Neural cell (in vitro differentiated cells): ENCODE measurements around the gene ACVR1B. TPM values are rescaled to one million over a fixed set of nuclear protein-coding genes. Genes with fewer than 3 reads are reported as not detected.

Source experiments
- H2AFZ ChIP-seq: fragments of 200-600, 300-800 bp; sonication (generic), shearing (Covaris generic); 2 replicates; pipeline ENCODE4 v1.6.0; 2014; ENCODE audit warnings: low read depth, mild to moderate bottlenecking, antibody characterized with exemption, low read length, moderate library complexity
- H3F3A ChIP-seq: fragments of 200-600 bp; shearing (Covaris generic); 2 replicates; pipeline ENCODE4 v1.6.1; 2016; ENCODE audit warnings: mild to moderate bottlenecking, moderate library complexity, mixed read lengths, antibody characterized with exemption, low read length; ENCODE audit not compliant: insufficient read depth, poor library complexity, severe bottlenecking
- H3K27ac ChIP-seq: fragments of 200-600, 300-800 bp; sonication (generic), shearing (Covaris generic); 2 replicates; pipeline ENCODE4 v1.5.1; 2014; ENCODE audit warnings: mild to moderate bottlenecking, low read length, moderate library complexity
- H3K27me3 ChIP-seq: fragments of 300-800, 200-600 bp; sonication (generic), shearing (Covaris generic); 2 replicates; pipeline ENCODE4 v1.6.0; 2014; ENCODE audit warnings: mild to moderate bottlenecking, low read depth, low read length, moderate library complexity; ENCODE audit not compliant: insufficient read depth
- H3K36me3 ChIP-seq: fragments of 300-800, 200-600 bp; sonication (generic), shearing (Covaris generic); 2 replicates; pipeline ENCODE4 v1.5.1; 2014; ENCODE audit warnings: mild to moderate bottlenecking, antibody characterized with exemption, low read length, moderate library complexity; ENCODE audit not compliant: insufficient read depth
- H3K4me2 ChIP-seq: fragments of 300-800, 200-600 bp; sonication (generic), shearing (Covaris generic); 2 replicates; pipeline ENCODE4 v1.6.0; 2014; ENCODE audit warnings: mild to moderate bottlenecking, low read length
- H3K4me3 ChIP-seq: fragments of 300-800, 200-600 bp; sonication (generic), shearing (Covaris generic); 2 replicates; pipeline ENCODE4 v1.5.1; 2014; ENCODE audit warnings: mild to moderate bottlenecking, low read length, moderate library complexity
- H3K79me2 ChIP-seq: fragments of 200-600 bp; shearing (Covaris generic); replicated peaks from 2 replicates; pipeline ENCODE4 v1.6.0; 2014; ENCODE audit warnings: mild to moderate bottlenecking, low read length, moderate library complexity; ENCODE audit not compliant: insufficient read depth
- H3K9ac ChIP-seq: fragments of 300-800, 200-600 bp; sonication (generic), shearing (Covaris generic); 2 replicates; pipeline ENCODE4 v1.6.1; 2016; ENCODE audit warnings: mild to moderate bottlenecking, low read length, mixed read lengths
- H3K9me2 ChIP-seq: fragments of 200-600 bp; shearing (Covaris generic); 2 replicates; pipeline ENCODE4 v1.6.1; 2016; ENCODE audit warnings: mild to moderate bottlenecking, low read length, mixed read lengths; ENCODE audit not compliant: insufficient read depth
- H3K9me3 ChIP-seq: fragments of 200-600, 300-800 bp; sonication (generic), shearing (Covaris generic); 2 replicates; pipeline ENCODE4 v1.6.1; 2016; ENCODE audit warnings: mild to moderate bottlenecking, mixed run types, low read length, moderate library complexity, mixed read lengths
- H4K20me1 ChIP-seq: fragments of 200-600 bp; shearing (Covaris generic); 2 replicates; pipeline ENCODE4 v1.6.1; 2016; ENCODE audit warnings: mild to moderate bottlenecking, mixed run types; ENCODE audit not compliant: insufficient read depth
- EP300 ChIP-seq: fragments of 450-650 bp; conservative IDR thresholded peaks from 2 replicates; pipeline ENCODE4 v1.6.1; 2014; ENCODE audit warnings: antibody characterized with exemption, mild to moderate bottlenecking, moderate library complexity; ENCODE audit not compliant: poor library complexity, severe bottlenecking
- EZH2 ChIP-seq: fragments of 200-600, 300-800 bp; shearing (Covaris generic), sonication (generic); IDR thresholded peaks from 2 replicates; pipeline ENCODE4 v1.6.1; 2014; ENCODE audit warnings: antibody characterized with exemption, low read length, borderline replicate concordance, mild to moderate bottlenecking; ENCODE audit not compliant: insufficient read depth, poor library complexity, severe bottlenecking
- MXI1 ChIP-seq: fragments of 450-650 bp; conservative IDR thresholded peaks from 2 replicates; pipeline ENCODE4 v1.6.1; 2014; ENCODE audit warnings: antibody characterized with exemption, mild to moderate bottlenecking; ENCODE audit not compliant: poor library complexity, severe bottlenecking
- POLR2AphosphoS5 ChIP-seq: IDR thresholded peaks from 2 replicates; pipeline ENCODE4 v1.6.1; 2012
- RAD21 ChIP-seq: fragments of 450-650 bp; conservative IDR thresholded peaks from 2 replicates; pipeline ENCODE4 v1.6.1; 2014; ENCODE audit warnings: antibody characterized with exemption, mild to moderate bottlenecking, moderate library complexity
- SMC3 ChIP-seq: fragments of 450-650 bp; conservative IDR thresholded peaks from 2 replicates; pipeline ENCODE4 v1.6.1; 2014; ENCODE audit warnings: antibody characterized with exemption, mild to moderate bottlenecking, moderate library complexity; ENCODE audit not compliant: poor library complexity
- TAF1 ChIP-seq: IDR thresholded peaks from 2 replicates; pipeline ENCODE4 v1.6.1; 2012; ENCODE audit warnings: low read depth
- polyA plus RNA-seq: library from polyadenylated mRNA; depleted of rRNA; stranded (reverse); fragments of >200 nt; gene quantifications from 2 replicates; pipeline ENCODE4 v1.2.3, GENCODE V29; 2014
- TF ChIP-seq, protein P1 (sequence below): fragments of 450-650 bp; IDR thresholded peaks from 2 replicates; pipeline ENCODE4 v1.5.1; 2014; ENCODE audit warnings: antibody characterized with exemption, mild to moderate bottlenecking, moderate library complexity; ENCODE audit not compliant: poor library complexity, severe bottlenecking
- TF ChIP-seq, protein P2 (sequence below): IDR thresholded peaks from 2 replicates; pipeline ENCODE4 v1.6.1; 2012; ENCODE audit warnings: borderline replicate concordance

Gene ACVR1B
- polyA plus RNA-seq, 1 donor from 2014 or later = 47.2 TPM

DNA sequence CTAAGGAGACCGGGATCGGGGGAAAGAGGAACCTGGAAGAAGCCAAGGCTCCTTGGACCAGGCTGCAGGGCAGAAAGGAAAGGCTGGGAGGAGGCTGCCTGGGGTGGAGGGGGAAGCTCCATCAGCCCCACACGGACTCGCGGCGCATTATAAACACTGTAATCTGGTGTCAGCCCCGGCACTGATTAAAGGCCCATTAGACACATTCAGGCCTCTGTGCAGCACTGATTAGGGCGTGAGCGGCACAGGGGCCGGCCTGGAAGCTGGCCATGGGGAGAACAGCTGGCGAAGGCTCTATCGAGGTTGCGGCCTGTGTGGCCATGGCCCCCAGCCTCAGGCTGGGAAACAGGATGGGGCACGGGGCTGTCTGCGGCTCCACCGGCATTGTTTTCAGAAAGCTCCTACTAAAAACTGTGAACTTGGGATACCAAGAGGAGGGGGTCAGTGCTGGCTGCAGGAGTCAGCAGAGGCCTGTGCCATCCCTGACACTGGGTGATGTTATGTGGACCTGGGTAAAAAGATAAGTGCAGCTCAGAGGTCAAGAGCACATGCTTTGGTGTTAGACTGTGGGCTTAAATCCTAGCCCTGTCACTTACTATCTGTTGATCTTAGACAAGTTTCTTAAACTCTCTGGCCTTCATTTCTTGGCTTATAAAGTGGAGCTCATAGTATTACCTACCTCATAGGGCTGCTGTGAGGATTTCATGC, 33.6 kb upstream of the ACVR1B start:
- Histone ChIP-seq H3K36me3 (no peaks in the 10 kb centered on the region), H3K9ac (no peak overlapping the region), H3K9me3 (no peaks in the 10 kb centered on the region), H3K9me2 (no peaks in the 10 kb centered on the region), H3K27ac (no peak overlapping the region), H3K4me2 (no peak overlapping the region), H3K4me3 (no peak overlapping the region), H3K79me2 (no peaks in the 10 kb centered on the region), H3F3A (no peaks in the 10 kb centered on the region), H2AFZ (no peak overlapping the region), H3K27me3 (no peaks in the 10 kb centered on the region), H4K20me1 (no peaks in the 10 kb centered on the region)
- TF ChIP-seq SMC3 (no peak), EZH2 (no peak), RAD21 (no peak)
- TF ChIP-seq, protein P1, sequence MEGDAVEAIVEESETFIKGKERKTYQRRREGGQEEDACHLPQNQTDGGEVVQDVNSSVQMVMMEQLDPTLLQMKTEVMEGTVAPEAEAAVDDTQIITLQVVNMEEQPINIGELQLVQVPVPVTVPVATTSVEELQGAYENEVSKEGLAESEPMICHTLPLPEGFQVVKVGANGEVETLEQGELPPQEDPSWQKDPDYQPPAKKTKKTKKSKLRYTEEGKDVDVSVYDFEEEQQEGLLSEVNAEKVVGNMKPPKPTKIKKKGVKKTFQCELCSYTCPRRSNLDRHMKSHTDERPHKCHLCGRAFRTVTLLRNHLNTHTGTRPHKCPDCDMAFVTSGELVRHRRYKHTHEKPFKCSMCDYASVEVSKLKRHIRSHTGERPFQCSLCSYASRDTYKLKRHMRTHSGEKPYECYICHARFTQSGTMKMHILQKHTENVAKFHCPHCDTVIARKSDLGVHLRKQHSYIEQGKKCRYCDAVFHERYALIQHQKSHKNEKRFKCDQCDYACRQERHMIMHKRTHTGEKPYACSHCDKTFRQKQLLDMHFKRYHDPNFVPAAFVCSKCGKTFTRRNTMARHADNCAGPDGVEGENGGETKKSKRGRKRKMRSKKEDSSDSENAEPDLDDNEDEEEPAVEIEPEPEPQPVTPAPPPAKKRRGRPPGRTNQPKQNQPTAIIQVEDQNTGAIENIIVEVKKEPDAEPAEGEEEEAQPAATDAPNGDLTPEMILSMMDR = no peak

DNA sequence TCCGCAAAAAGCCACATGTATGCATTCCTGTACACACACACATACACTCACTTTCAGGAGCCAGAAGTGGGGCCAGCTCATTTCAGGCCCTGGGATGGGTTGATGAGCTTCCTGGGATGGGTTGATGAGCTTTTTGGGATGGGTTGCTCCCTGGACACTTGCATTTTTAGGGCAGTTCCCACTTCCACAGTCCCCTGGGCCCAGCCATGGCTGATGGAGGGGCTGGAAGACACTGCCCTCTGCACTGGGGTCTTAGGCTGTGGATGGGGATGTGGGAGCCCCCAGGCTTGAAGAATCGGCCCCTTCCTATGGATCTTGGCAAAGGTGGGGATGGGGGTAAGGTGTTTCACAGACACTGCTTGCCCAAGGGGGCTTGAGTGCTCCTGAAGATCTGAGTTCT, 31.5 kb upstream of the ACVR1B start:
- no peaks in the 10 kb centered on the region for H3K27me3 ChIP-seq
- H3F3A ChIP-seq = no peaks in the 10 kb centered on the region
- no peaks in the 10 kb centered on the region for H3K9me2 ChIP-seq
- no peak overlapping the region for H3K27ac ChIP-seq
- H3K36me3 ChIP-seq = no peaks in the 10 kb centered on the region
- H3K4me2 ChIP-seq = no peak overlapping the region
- H3K4me3 ChIP-seq = no peak overlapping the region
- no peaks in the 10 kb centered on the region for H4K20me1 ChIP-seq
- H2AFZ ChIP-seq = no peak overlapping the region
- no peaks in the 10 kb centered on the region for H3K9me3 ChIP-seq
- TF ChIP-seq RAD21 = no peak
- TF ChIP-seq SMC3 = no peak
- no peak for TF ChIP-seq EZH2
- TF ChIP-seq, protein P2, sequence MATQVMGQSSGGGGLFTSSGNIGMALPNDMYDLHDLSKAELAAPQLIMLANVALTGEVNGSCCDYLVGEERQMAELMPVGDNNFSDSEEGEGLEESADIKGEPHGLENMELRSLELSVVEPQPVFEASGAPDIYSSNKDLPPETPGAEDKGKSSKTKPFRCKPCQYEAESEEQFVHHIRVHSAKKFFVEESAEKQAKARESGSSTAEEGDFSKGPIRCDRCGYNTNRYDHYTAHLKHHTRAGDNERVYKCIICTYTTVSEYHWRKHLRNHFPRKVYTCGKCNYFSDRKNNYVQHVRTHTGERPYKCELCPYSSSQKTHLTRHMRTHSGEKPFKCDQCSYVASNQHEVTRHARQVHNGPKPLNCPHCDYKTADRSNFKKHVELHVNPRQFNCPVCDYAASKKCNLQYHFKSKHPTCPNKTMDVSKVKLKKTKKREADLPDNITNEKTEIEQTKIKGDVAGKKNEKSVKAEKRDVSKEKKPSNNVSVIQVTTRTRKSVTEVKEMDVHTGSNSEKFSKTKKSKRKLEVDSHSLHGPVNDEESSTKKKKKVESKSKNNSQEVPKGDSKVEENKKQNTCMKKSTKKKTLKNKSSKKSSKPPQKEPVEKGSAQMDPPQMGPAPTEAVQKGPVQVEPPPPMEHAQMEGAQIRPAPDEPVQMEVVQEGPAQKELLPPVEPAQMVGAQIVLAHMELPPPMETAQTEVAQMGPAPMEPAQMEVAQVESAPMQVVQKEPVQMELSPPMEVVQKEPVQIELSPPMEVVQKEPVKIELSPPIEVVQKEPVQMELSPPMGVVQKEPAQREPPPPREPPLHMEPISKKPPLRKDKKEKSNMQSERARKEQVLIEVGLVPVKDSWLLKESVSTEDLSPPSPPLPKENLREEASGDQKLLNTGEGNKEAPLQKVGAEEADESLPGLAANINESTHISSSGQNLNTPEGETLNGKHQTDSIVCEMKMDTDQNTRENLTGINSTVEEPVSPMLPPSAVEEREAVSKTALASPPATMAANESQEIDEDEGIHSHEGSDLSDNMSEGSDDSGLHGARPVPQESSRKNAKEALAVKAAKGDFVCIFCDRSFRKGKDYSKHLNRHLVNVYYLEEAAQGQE = no peak
- TF ChIP-seq EP300 = no peak
- no peak for TF ChIP-seq TAF1
- TF ChIP-seq, protein P1 = no peak
- no peak for TF ChIP-seq MXI1
- TF ChIP-seq POLR2AphosphoS5 = no peak
- H3K79me2 ChIP-seq = no peaks in the 10 kb centered on the region
- H3K9ac ChIP-seq = no peak overlapping the region
